WTC11 (cell line): Measurements from ENCODE around the gene IRF1. TPM values are rescaled to one million over a fixed set of nuclear protein-coding genes. Genes with fewer than 3 reads are reported as not detected.

Experiments
- ATAC-seq: fragments of 200-7000 bp; cut with Tn5 transposase; 2 replicates; pipeline ENCODE4 v1.10.0; 2021; ENCODE audit warnings: mild to moderate bottlenecking, moderate library complexity
- CTCF ChIA-PET: fragments of 300-600 bp; sonication (Branson Sonifier 250); formaldehyde crosslinking; loops from one replicate; lab custom pipeline; 2021; ENCODE audit warnings: antibody characterized with exemption; lab: Charles Lee
- POLR2A ChIA-PET: fragments of 350-600 bp; sonication (Branson Sonifier 250); formaldehyde crosslinking; loops from one replicate; lab custom pipeline; 2021; ENCODE audit warnings: antibody characterized with exemption; lab: Charles Lee
- DNase-seq: peaks from one replicate; pipeline ENCODE4 v3.0.0; 2021; ENCODE audit warnings: low spot score
- H3K27ac Mint-ChIP-seq: 2 replicates; pipeline ENCODE4 v1.8.0; 2021; ENCODE audit warnings: mixed read lengths
- H3K27me3 Mint-ChIP-seq: 2 replicates; pipeline ENCODE4 v1.8.0; 2021; ENCODE audit warnings: low read depth, mild to moderate bottlenecking, moderate library complexity, mixed read lengths
- H3K36me3 Mint-ChIP-seq: 2 replicates; pipeline ENCODE4 v1.8.0; 2021; ENCODE audit warnings: mixed read lengths
- H3K4me1 Mint-ChIP-seq: 2 replicates; pipeline ENCODE4 v1.8.0; 2022; ENCODE audit warnings: mixed read lengths
- H3K4me3 Mint-ChIP-seq: 2 replicates; pipeline ENCODE4 v1.8.0; 2021; ENCODE audit warnings: mild to moderate bottlenecking, moderate library complexity, mixed read lengths
- H3K9me3 Mint-ChIP-seq: 2 replicates; pipeline ENCODE4 v1.8.0; 2021; ENCODE audit warnings: mixed read lengths
- ATF1 ChIP-seq: sonication (generic); formaldehyde crosslinking; IDR thresholded peaks from 2 replicates; pipeline ENCODE4 v1.8.1; 2023; ENCODE audit warnings: mild to moderate bottlenecking, moderate library complexity, missing genetic modification reagents
- ATF3 ChIP-seq: sonication (generic); formaldehyde crosslinking; conservative IDR thresholded peaks from 2 replicates; pipeline ENCODE4 v1.8.1; 2022; ENCODE audit warnings: mild to moderate bottlenecking, missing genetic modification reagents
- ATF6 ChIP-seq: sonication (generic); formaldehyde crosslinking; IDR thresholded peaks from 2 replicates; pipeline ENCODE4 v1.8.1; 2023; ENCODE audit warnings: mild to moderate bottlenecking, missing genetic modification reagents
- CBFB ChIP-seq: sonication (generic); formaldehyde crosslinking; IDR thresholded peaks from 2 replicates; pipeline ENCODE4 v1.8.1; 2022; ENCODE audit warnings: mild to moderate bottlenecking, low read depth, missing genetic modification reagents
- ELF4 ChIP-seq: sonication (generic); formaldehyde crosslinking; IDR thresholded peaks from 2 replicates; pipeline ENCODE4 v1.8.1; 2022; ENCODE audit warnings: low read depth, mild to moderate bottlenecking, moderate library complexity, missing genetic modification reagents
- ERG ChIP-seq: fragments of 250-450 bp; sonication (Bioruptor Pico); IDR thresholded peaks from 2 replicates; pipeline ENCODE4 v1.8.0; 2021; ENCODE audit warnings: mild to moderate bottlenecking
- FOXP4 ChIP-seq: sonication (generic); formaldehyde crosslinking; IDR thresholded peaks from 2 replicates; pipeline ENCODE4 v1.8.0; 2022; ENCODE audit warnings: mild to moderate bottlenecking, missing genetic modification reagents
- IRF1 ChIP-seq: sonication (generic); formaldehyde crosslinking; IDR thresholded peaks from 2 replicates; pipeline ENCODE4 v1.8.0; 2023; ENCODE audit warnings: missing genetic modification reagents
- IRF2 ChIP-seq: sonication (generic); formaldehyde crosslinking; IDR thresholded peaks from 2 replicates; pipeline ENCODE4 v1.8.0; 2022; ENCODE audit warnings: low read depth, missing genetic modification reagents, borderline replicate concordance
- NFATC4 ChIP-seq: fragments of 250-450 bp; sonication (Bioruptor Pico); IDR thresholded peaks from 2 replicates; pipeline ENCODE4 v1.9.0; 2021; ENCODE audit warnings: mild to moderate bottlenecking
- NR3C1 ChIP-seq: sonication (generic); formaldehyde crosslinking; conservative IDR thresholded peaks from 2 replicates; pipeline ENCODE4 v1.8.1; 2023; ENCODE audit warnings: low read depth, mild to moderate bottlenecking, missing genetic modification reagents
- OVOL2 ChIP-seq: fragments of 250-450 bp; sonication (Bioruptor Pico); IDR thresholded peaks from 2 replicates; pipeline ENCODE4 v1.9.0; 2021; ENCODE audit warnings: mild to moderate bottlenecking, borderline replicate concordance
- SMAD3 ChIP-seq: sonication (generic); formaldehyde crosslinking; IDR thresholded peaks from 2 replicates; pipeline ENCODE4 v1.8.0; 2022; ENCODE audit warnings: missing genetic modification reagents, mild to moderate bottlenecking, borderline replicate concordance
- SP1 ChIP-seq: sonication (generic); formaldehyde crosslinking; conservative IDR thresholded peaks from 2 replicates; pipeline ENCODE4 v1.8.1; 2022; ENCODE audit warnings: missing genetic modification reagents
- STAT6 ChIP-seq: sonication (generic); formaldehyde crosslinking; conservative IDR thresholded peaks from 2 replicates; pipeline ENCODE4 v1.8.1; 2023; ENCODE audit warnings: mild to moderate bottlenecking, low read depth, missing genetic modification reagents, moderate library complexity
- ZBTB43 ChIP-seq: sonication (generic); formaldehyde crosslinking; IDR thresholded peaks from 2 replicates; pipeline ENCODE4 v1.8.1; 2023; ENCODE audit warnings: mild to moderate bottlenecking, missing genetic modification reagents
- ZNF121 ChIP-seq: sonication (generic); formaldehyde crosslinking; IDR thresholded peaks from 2 replicates; pipeline ENCODE4 v1.8.0; 2023; ENCODE audit warnings: missing genetic modification reagents
- ZNF219 ChIP-seq: sonication (generic); formaldehyde crosslinking; IDR thresholded peaks from 2 replicates; pipeline ENCODE4 v1.8.0; 2023; ENCODE audit warnings: missing genetic modification reagents, mild to moderate bottlenecking, borderline replicate concordance
- ZNF423 ChIP-seq: fragments of 250-450 bp; sonication (Bioruptor Pico); IDR thresholded peaks from 2 replicates; pipeline ENCODE4 v2.1.2; 2022; ENCODE audit warnings: mild to moderate bottlenecking, moderate library complexity
- total RNA-seq: library from RNA; stranded (reverse); gene quantifications from 3 replicates; pipeline ENCODE4 v1.2.3, GENCODE V29; 2021

The IRF1 gene
- total RNA-seq, 1 experiment from 2014 or later = 8.8 TPM

GRCh38 chr5:132462856-132463745 is 27.5 kb downstream of the IRF1 start (continued):
- no peak for TF ChIP-seq FOXP4 (CRISPR knock-in tag)
- TF ChIP-seq ZNF219 = no peak

GRCh38 chr5:132462333-132462732 is 28.2 kb downstream of the IRF1 start:
- POLR2A ChIA-PET = interaction anchor here (1.5 kb wide), 1 partner anchor 33 kb away, joined by 3 read pairs; no protein-coding TSS in a partner anchor
- TF ChIP-seq ELF4 (CRISPR knock-in tag) (no peak), ZNF121 (CRISPR knock-in tag) (no peak), OVOL2 (CRISPR knock-in tag) (no peak), SP1 (CRISPR knock-in tag) (no peak), ATF6 (CRISPR knock-in tag) (no peak), IRF2 (CRISPR knock-in tag) (no peak), ZNF423 (no peak), ATF3 (no peak), ZBTB43 (CRISPR knock-in tag) (no peak), ERG (CRISPR knock-in tag) (no peak)
- no peak overlapping the region for H3K27ac Mint-ChIP-seq
- H3K4me1 Mint-ChIP-seq = peaks cover 33% of the 10 kb centered on the region
- H3K9me3 Mint-ChIP-seq = no peaks in the 10 kb centered on the region
- no peak for DNase-seq
- peaks cover 2% of the 10 kb centered on the region; the same call in 1 of the 2 replicates for H3K27me3 Mint-ChIP-seq
- no peak for ATAC-seq
- H3K4me3 Mint-ChIP-seq = no peak overlapping the region
- CTCF ChIA-PET = interaction anchor here (1.1 kb wide), 1 partner anchor 44 kb away, joined by 3 read pairs; no protein-coding TSS in a partner anchor
- H3K36me3 Mint-ChIP-seq = no peaks in the 10 kb centered on the region

- CTCF ChIA-PET = no interaction called here
- TF ChIP-seq ATF1 (CRISPR knock-in tag) (no peak), STAT6 (CRISPR knock-in tag) (no peak), IRF1 (CRISPR knock-in tag) (no peak), CBFB (CRISPR knock-in tag) (no peak), SMAD3 (CRISPR knock-in tag) (no peak), NR3C1 (no peak), NFATC4 (no peak), IRF2 (CRISPR knock-in tag) (no peak)
Measured at GRCh38 chr5:132461569-132462070, 29.0 kb downstream of the IRF1 start.

More at GRCh38 chr5:132461569-132462070, 29.0 kb downstream of the IRF1 start:
- H3K4me1 Mint-ChIP-seq = peaks cover 40% of the 10 kb centered on the region
- H3K9me3 Mint-ChIP-seq = no peaks in the 10 kb centered on the region
- H3K27me3 Mint-ChIP-seq = peaks cover 2% of the 10 kb centered on the region; the same call in 1 of the 2 replicates
- no peak overlapping the region for H3K4me3 Mint-ChIP-seq
- ATAC-seq (no peak), DNase-seq (no peak)
- no peaks in the 10 kb centered on the region for H3K36me3 Mint-ChIP-seq
- POLR2A ChIA-PET = no interaction called here
- no peak overlapping the region for H3K27ac Mint-ChIP-seq
